H1 (cell line): ENCODE measurements around the gene CCNH. TPM values are rescaled to one million over a fixed set of nuclear protein-coding genes. Genes with fewer than 3 reads are reported as not detected.

Source experiments
- ASH2L ChIP-seq: fragments of 200-600, 300-600 bp; sonication (generic); IDR thresholded peaks from one replicate; pipeline ENCODE4 v1.7.1; 2017; ENCODE audit warnings: low read length
- BCL11A ChIP-seq, 2 experiments: IDR thresholded peaks; one replicate each; pipeline ENCODE4 v1.6.1; 2011; ENCODE audit warnings: low read depth in 2 of 2, low read length in 2 of 2, mild to moderate bottlenecking in 2 of 2
- CHD2 ChIP-seq: IDR thresholded peaks from 2 replicates; pipeline ENCODE4 v1.6.1; 2012; ENCODE audit warnings: low read length, improper control_type of control experiment
- CHD7 ChIP-seq: fragments of 300-600 bp; sonication (generic); IDR thresholded peaks from 2 replicates; pipeline ENCODE4 v1.7.1; 2012; ENCODE audit warnings: low read length, moderate library complexity, mild to moderate bottlenecking, inconsistent platforms; ENCODE audit not compliant: insufficient replicate concordance
- CREB1 ChIP-seq: IDR thresholded peaks from 2 replicates; pipeline ENCODE4 v1.6.1; 2012; ENCODE audit warnings: inconsistent platforms
- EGR1 ChIP-seq: IDR thresholded peaks from 2 replicates; pipeline ENCODE4 v1.6.1; 2011; ENCODE audit warnings: low read depth, low read length, borderline replicate concordance
- EZH2 ChIP-seq: fragments of 200-600 bp; sonication (generic); IDR thresholded peaks from 2 replicates; pipeline ENCODE4 v1.7.1; 2012; ENCODE audit warnings: low read depth, mild to moderate bottlenecking, moderate library complexity, low read length, inconsistent platforms; ENCODE audit not compliant: severe bottlenecking
- FOSL1 ChIP-seq: IDR thresholded peaks from 2 replicates; pipeline ENCODE4 v1.6.1; 2011; ENCODE audit warnings: mild to moderate bottlenecking, low read depth, low read length, moderate library complexity; ENCODE audit not compliant: insufficient read depth
- HDAC2 ChIP-seq, 2 experiments: fragments of 300-600 bp in 1 of 2; sonication (generic) in 1 of 2; IDR thresholded peaks; 2 replicates each; pipeline ENCODE4 v1.6.1; 2011 to 2012; ENCODE audit warnings: low read depth in 2 of 2, low read length in 2 of 2, mild to moderate bottlenecking in 2 of 2, moderate library complexity in 2 of 2, borderline replicate concordance in 1 of 2, inconsistent platforms in 1 of 2
- MAX ChIP-seq: IDR thresholded peaks from 2 replicates; pipeline ENCODE4 v1.6.1; 2012; ENCODE audit warnings: inconsistent platforms
- RBBP5 ChIP-seq: IDR thresholded peaks from 2 replicates; pipeline ENCODE4 v1.7.1; 2012; ENCODE audit warnings: low read depth, mild to moderate bottlenecking, inconsistent platforms, low read length, moderate library complexity, borderline replicate concordance
- SIRT6 ChIP-seq: IDR thresholded peaks from one replicate; pipeline ENCODE4 v1.7.1; 2012; ENCODE audit warnings: low read length, inconsistent platforms
- TBP ChIP-seq: IDR thresholded peaks from 2 replicates; pipeline ENCODE4 v1.6.1; 2011; ENCODE audit warnings: low read depth, low read length, improper control_type of control experiment
- polyA plus RNA-seq, 7 experiments: library from polyadenylated mRNA; depleted of rRNA in 3 of 7; stranded (reverse) in 5 of 7; unstranded in 2 of 7; fragments of >200 nt in 5 of 7; fragments of 200-250 nt in 2 of 7; gene quantifications; 1 replicate in 5 of 7; 2 replicates in 1 of 7; 4 replicates in 1 of 7; pipeline versions ENCODE4 v1.2.1 to v1.2.3, GENCODE V29; 2011 to 2013; ENCODE audit warnings: missing spikeins in 2 of 7, mixed read lengths in 2 of 7
- total RNA-seq: library from RNA; stranded (reverse); fragmentation: NEBNext Ultra II Directional; extraction: Animal tissue kit (Norgen Biotek cat#: 25700); gene quantifications from 2 replicates; pipeline ENCODE4 v1.2.1, GENCODE V29; 2021

Gene CCNH
- total and polyA plus RNA-seq, 2 of the 8 experiments (the other 6 are each of a cell fraction or from before 2014, with no cell fraction given): 38.2 to 41.8 TPM

- TF ChIP-seq CHD7: no peak
- no peak for TF ChIP-seq CHD2
- no peak for TF ChIP-seq CREB1
- no peak for TF ChIP-seq BCL11A (IDR thresholded peaks at IDR 0.05; ENCODE audit: low read depth in 2 of 2, low read length in 2 of 2)
- TF ChIP-seq FOSL1: no peak
- no peak for TF ChIP-seq ASH2L
- TF ChIP-seq MAX: no peak
- TF ChIP-seq TBP: no peak
- no peak for TF ChIP-seq HDAC2 (IDR thresholded peaks at IDR 0.05; ENCODE audit: borderline replicate concordance in 1 of 2, low read depth in 2 of 2, low read length in 2 of 2)
- no peak for TF ChIP-seq EZH2
- TF ChIP-seq RBBP5: no peak
- TF ChIP-seq EGR1: no peak
- no peak for TF ChIP-seq SIRT6
Measured at GRCh38 chr5:87359106-87359505, 53.6 kb downstream of the CCNH start (continued).
